LNCAP (cell line): ENCODE measurements around the gene ATP5F1B.

Experiments used
- TF ChIP-seq, protein P1 (sequence below): fragments of 450-650 bp; IDR thresholded peaks from 2 replicates; pipeline ENCODE4 v1.5.1; 2017; ENCODE audit warnings: mild to moderate bottlenecking

ATP5F1B gene

GRCh38 chr12:56599797-56600196, 46.0 kb downstream of the ATP5F1B start:
- TF ChIP-seq, protein P1, sequence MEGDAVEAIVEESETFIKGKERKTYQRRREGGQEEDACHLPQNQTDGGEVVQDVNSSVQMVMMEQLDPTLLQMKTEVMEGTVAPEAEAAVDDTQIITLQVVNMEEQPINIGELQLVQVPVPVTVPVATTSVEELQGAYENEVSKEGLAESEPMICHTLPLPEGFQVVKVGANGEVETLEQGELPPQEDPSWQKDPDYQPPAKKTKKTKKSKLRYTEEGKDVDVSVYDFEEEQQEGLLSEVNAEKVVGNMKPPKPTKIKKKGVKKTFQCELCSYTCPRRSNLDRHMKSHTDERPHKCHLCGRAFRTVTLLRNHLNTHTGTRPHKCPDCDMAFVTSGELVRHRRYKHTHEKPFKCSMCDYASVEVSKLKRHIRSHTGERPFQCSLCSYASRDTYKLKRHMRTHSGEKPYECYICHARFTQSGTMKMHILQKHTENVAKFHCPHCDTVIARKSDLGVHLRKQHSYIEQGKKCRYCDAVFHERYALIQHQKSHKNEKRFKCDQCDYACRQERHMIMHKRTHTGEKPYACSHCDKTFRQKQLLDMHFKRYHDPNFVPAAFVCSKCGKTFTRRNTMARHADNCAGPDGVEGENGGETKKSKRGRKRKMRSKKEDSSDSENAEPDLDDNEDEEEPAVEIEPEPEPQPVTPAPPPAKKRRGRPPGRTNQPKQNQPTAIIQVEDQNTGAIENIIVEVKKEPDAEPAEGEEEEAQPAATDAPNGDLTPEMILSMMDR: no peak

DNA sequence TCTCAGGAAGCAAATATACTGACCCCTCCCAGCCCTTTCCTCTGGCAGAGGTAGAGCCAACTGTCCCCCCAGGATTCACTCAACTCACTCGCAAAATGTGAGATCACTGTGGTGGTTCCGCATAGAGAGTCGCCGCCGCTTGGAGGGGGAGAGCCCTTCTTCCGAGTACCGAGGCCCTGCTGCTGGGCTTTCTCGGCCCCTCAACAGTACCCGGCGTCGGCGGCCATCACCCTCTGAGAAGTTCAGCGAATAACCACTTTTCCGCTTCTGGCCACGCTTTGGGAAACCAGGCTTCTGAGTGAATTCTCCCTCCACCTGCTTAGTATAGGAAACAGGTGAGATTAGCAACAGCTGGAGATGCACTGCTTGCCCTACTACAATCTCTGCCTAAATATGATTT, 46.7 kb downstream of the ATP5F1B start:
- TF ChIP-seq, protein P1: no peak

GRCh38 chr12:56596815-56597214, 49.0 kb downstream of the ATP5F1B start:
- TF ChIP-seq, protein P1: no peak

- TF ChIP-seq, protein P1: peak; percentile 80
Measured at GRCh38 chr12:56593909-56594621, 51.7 kb downstream of the ATP5F1B start.

DNA sequence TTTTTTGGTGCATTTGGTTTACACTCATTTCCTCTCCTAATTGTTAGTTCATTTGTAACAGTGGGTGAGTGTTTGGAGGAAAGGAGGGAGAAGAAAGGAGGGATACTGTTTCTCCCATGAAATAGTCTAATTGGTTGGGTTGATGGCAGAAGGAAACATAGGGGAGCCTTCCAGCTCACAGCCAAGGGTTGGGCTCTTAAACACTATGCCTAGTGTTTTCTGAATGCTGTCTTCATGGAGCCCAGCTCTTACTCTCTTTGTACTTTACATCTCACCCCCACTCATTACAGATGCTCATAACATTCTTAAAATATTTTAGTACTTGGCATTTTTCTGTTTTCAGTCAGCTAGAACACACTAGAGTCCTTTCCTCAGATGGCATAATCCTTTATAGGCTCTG, 53.8 kb downstream of the ATP5F1B start:
- TF ChIP-seq, protein P1: no peak

DNA sequence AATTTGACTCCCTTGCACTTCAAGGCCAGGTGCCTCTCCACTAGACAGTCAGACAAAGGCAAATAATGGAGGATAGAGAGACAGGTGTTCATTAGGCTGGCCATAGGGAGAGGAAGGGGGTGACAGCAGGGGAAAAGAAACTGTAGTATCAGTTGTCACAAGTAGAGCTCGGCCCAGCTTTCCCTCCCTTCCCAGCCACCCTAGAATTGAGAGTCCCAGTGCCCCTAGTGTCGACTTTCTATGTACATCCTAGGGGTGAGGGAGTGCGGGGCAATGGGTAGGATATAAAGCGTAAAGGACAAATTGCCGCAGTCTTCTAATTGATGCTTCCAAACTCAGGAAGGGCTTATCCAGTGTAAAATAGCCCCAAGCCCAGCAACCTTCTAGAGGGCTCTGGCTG, 54.7 kb downstream of the ATP5F1B start:
- TF ChIP-seq, protein P1: no peak

DNA sequence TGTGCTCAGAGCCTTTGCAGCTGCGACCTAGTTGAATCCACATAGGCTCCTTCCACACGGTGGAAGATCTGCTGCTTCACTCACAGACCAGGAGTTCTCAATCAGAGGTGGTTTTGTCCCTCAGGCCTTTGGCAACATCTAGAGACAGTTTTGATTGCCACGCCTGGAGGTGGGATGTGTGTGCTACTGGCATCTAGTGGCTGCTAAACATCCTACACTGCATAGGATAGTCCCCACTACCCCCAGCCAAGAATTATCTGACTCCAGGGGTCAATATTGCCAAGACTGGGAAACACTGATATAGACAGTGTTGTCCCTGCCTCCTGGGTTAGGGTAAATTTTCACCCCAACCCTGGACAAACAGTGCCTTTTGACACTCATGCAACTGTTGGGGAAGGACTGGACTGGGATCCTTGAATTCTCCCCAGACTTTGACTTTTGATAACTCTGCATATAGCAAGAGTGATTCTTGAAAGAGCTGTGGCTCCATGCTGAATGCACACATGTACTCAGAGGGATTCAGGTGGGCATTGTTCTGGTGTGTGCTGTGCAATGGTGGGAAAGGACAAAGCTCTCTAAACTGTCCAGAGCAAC, 55.5 kb downstream of the ATP5F1B start:
- TF ChIP-seq, protein P1: peak; percentile 53
